G401.6 (cell line): Measurements from ENCODE around the gene MINDY3.
"Not testable (repeated sequence)": the region's sequence is repeated elsewhere in the genome, so short reads cannot be mapped to it uniquely, and the experiment has no call there.

Experiments used
- FAIRE-seq: peaks from 2 replicates; lab custom pipeline; 2012; peaks lifted over from hg19 to GRCh38; lab: Jason Lieb, UNC

Gene MINDY3

GRCh38 chr10:15856328-15857015 lies 3.8 kb downstream of the MINDY3 start:
- no peak for FAIRE-seq

- FAIRE-seq: no peak
These were observed 6.5 kb downstream of the MINDY3 start for GRCh38 chr10:15853800-15854199.

GRCh38 chr10:15852111-15852557 lies 8.2 kb downstream of the MINDY3 start:
- no peak for FAIRE-seq

DNA sequence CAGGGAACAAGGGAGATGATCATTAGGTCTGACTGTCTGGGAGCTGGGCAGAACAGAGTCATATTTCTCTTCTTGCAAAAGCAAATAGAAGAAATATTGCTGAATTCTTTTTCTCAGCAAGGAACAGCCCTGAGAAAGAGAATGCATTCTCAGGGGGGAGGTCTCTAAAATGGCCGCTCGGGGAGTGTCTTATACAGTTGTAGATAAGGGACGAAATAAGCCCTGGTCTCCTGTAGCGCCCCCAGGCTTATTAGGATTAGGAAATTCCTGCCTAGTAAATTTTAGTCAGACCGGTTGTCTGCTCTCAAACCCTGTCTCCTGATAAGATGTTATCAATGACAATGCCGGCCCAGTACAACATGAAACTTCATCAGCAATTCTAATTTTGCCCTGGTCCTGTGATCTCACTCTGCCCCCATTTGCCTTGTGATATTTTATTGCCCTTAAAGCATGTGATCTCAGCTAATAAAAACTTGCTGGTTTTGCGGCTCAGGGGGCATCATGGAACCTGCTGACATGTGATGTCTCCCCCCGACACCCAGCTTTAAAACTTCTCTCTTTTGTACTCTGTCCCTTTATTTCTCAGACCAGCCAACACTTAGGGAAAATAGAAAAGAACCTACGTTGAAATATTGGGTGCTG lies 9.8 kb downstream of the MINDY3 start:
- FAIRE-seq: not testable (repeated sequence)

DNA sequence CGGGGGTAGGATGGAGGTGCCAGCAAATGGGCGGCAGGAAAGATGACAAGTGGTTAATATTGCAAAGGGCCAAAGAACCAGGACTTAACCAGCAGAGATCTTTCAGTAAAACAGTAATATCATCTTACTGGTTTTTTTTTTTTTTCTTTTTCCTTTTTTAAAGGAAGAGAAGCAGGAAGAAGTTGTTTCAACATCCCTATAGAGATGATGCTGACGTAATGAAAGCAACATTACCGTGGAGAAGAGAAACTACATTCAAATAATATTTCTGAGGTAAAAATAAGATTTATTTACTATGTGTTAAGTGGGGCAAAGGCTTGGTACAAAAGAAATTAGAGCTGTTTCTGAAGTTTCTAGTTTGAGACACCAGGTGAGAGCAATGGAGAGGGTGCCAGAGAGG lies 11.0 kb downstream of the MINDY3 start:
- no peak for FAIRE-seq

DNA sequence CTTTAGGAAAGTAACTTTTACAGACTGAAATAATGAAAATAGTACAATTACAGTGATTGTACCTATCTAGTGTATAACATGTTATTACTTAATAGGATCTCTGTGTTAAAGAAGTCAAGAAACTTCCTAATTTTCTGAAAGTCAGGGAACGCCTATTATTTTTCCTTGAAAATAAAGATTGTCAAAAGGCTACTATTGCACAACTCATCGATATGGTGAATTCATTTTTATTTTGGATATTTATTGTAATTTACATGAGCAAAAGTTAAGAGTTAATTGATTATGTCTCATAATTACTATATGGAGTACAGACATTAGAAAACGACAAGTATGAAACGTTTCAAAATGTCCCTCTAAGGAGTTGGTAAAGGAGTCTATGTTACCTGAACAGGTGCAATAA lies 12.8 kb downstream of the MINDY3 start:
- no peak for FAIRE-seq

DNA sequence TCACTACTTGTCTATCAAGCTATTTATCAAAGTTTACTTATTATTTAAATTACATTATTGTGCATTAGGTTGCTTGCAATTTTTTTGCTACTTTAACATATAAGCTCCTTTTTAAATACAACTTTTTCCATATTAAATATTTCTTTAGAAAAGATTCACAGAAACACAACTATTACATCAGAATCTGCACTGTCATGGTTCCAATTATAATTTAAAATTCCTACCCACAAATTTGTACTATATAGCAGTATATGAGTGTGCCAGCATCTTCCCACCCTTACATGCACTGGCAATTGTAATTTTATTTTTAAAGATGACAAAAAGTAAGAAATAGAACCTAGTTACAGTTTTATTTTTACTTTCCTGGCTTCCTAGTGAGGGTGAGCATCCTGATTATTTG lies 15.8 kb downstream of the MINDY3 start:
- peak; percentile 8 for FAIRE-seq

GRCh38 chr10:15843695-15844094 lies 16.6 kb downstream of the MINDY3 start:
- FAIRE-seq: no peak

DNA sequence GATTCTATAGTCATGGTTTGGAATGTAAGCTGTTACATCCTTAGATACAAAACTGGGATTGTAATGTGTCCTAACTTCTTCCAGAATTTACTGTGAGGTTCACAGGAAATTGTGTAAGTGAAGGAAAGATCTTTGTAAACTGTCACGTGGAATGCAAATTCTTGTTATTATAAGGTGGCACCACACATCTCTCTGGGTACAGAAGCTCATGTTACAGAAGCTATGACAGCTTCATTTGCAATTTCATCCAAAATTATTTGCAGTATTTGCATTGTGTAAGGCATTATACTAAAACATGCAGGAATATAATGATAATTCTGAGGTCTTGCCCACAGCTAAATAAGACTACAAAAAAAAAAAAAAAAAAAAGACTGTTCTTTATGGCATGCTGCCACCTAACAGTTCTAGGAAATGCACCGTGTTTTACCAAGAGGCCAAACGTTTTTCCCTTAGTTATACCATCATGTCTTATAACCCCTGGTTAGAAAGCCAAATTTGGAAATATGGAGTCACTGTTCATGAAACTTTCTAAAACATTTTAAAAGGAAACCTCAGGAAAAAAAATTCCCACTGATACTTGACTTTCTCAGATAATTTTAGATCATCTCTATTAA lies 17.6 kb downstream of the MINDY3 start:
- no peak for FAIRE-seq

DNA sequence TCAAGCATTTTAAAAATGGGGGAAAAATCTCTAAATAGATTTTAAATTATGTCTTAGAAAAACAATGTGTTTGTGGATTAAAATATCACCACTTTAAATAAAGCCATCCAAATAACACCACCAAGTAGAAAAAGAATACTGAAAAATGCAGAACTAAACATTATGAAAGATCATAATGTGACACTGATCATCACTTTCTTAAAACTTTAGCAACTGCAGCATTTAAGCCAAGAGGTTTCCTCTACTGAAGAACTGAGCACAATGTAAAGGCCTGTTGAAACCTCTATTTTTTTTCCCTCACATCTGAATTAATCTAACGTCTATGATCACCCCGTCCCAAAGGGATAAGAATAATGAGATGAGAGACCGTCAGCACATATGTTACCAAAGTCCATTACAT lies 18.6 kb downstream of the MINDY3 start:
- FAIRE-seq: no peak

DNA sequence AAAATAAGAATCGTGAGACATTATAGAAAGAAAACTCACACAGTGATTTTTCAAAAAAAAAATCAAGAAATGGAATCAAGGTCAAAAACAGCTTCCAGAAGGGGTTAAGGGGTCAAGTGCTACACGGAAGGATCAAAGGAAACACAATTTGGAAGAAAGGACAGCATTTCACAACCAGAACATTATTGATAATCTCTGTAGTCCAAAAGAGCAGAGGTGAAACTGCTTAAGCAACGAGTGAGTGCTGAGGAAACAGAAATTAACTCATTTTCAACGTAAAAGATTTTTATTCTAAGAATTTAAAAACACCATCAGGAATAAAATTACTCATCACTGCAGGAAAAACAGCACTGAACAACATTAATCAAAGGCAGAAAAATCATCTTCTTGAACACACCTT lies 23.5 kb downstream of the MINDY3 start:
- FAIRE-seq: no peak

DNA sequence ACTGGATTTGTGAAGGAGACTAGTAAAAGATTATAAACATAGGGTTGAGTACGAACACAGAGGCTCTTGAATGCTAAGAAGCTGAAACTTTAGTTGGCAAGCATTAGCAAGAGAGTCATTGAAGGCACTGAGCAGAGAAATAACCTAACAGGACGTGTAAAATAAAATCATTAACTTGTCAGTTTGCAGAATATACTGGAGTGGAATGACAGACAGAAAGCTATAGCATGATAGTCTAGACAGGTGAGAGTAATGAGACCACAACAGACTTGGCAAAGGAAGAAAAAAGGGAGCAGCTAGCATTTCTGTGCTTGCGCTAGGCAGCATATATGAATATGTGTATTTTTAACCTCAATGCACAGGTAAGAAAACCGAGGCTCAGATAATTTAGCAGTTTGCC lies 30.8 kb downstream of the MINDY3 start:
- no peak for FAIRE-seq

DNA sequence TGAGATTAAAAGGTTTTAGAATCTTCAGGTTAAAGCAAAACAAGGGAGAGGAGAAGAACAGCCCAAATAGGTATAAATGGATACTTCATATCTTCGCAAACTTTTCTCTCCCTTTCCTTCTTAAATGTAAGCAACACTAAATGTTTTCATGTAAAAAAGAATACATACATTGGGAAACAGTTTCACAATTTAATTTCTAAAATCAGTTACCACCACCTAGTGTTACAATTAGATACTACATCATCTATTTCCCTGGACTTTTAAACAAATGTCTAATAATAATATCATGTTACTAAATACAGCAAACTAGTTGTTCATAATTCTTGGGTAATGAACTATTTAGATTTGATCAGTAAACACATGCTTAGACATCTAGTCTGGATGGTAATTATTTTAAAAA lies 35.8 kb downstream of the MINDY3 start:
- FAIRE-seq: peak; percentile 95

- no peak for FAIRE-seq
These were observed 38.2 kb downstream of the MINDY3 start for GRCh38 chr10:15822131-15822530.

GRCh38 chr10:15821046-15821683 lies 39.1 kb downstream of the MINDY3 start:
- no peak for FAIRE-seq

GRCh38 chr10:15817409-15818046 lies 42.8 kb downstream of the MINDY3 start:
- no peak for FAIRE-seq

- FAIRE-seq: no peak
These were observed 44.9 kb downstream of the MINDY3 start for GRCh38 chr10:15815242-15815885.

GRCh38 chr10:15814565-15814964 lies 45.7 kb downstream of the MINDY3 start:
- FAIRE-seq: no peak

DNA sequence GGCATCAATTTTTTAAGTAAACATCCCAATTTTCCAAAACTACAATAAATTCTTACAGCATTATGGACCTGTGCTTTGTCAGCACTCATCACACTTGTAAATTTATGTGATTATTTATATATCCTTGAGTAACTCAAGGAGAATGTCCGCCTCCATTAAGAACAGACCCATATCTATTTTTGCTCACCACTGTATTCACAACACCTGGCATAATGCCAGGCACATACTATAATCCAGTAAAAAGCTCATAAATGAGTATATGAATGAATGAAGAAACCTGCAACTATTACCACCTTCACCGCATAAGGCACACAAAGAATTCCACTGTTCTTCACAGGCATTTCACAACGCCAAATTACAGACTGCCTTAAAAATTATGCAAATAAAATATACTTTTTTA lies 46.9 kb downstream of the MINDY3 start:
- no peak for FAIRE-seq

- FAIRE-seq: no peak
These were observed 50.9 kb downstream of the MINDY3 start for GRCh38 chr10:15809450-15809849.

DNA sequence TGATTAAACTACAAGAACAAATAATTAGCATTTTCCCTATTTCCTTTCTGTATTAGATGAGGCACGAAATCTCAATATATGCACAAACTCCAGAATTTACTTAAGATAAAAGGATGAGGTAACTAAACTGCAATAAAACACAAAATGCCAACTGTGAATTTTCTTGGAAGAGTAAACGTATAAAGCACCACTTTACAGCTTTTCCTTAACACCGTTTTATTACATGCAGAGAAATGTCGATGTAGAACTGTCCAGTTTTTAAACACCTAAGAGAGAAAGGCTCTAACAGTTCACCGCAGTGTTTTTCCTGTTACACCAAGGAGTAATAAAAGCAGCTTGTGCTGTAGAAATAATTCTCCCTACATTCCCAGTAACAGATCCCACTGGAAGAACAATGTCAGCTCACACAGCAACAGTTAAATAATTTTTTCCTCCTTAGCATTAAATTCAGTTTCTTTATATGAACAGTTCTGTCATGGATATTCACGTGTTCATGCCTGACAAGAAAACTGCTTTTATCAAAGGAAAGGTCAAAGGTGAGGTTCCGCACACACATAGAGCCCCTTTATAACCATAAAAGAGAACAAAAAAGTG lies 52.0 kb downstream of the MINDY3 start:
- no peak for FAIRE-seq
